Erythroblast (primary cell): ENCODE results near the gene MYH10.

Source experiments
- GATA1 ChIP-seq: IDR thresholded peaks from 2 replicates; pipeline ENCODE4 v1.6.1; 2011; ENCODE audit warnings: low read depth, mild to moderate bottlenecking, control low read depth, low read length, moderate library complexity
- POLR2A ChIP-seq: IDR thresholded peaks from 2 replicates; pipeline ENCODE4 v1.6.1; 2011; ENCODE audit warnings: mild to moderate bottlenecking, low read length

DNA sequence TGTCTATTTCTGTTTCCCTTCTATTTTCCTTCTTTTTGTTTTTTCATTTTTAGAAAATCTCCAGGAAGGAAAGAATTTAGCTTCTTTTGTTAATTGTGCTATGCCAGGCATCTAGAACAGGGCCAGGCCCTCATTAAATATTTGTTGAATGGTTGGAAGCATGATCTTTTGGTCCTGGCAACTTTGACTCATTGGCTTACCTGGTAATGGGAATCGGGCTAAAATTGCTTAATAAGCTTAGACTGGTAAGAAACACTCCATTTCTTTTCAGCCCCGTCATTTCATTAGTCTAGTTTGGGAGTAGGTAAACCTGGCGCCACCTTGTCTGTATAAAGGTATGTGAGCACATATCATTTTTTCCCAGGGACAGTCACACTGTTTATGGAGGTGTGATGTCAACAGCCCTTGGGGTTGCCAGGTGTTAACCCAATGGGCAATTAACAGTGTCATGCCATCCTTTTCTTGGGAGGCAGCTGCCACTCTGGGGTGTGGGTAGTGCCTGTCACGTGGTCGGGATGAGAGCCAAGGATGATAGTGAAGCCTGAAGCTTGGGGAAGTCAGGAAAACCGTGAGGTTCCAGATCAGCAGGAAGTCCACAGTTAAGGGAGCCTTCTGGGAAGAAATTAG lies 204.3 kb downstream of the MYH10 start:
- TF ChIP-seq POLR2A (no peak), GATA1 (no peak)
